ENCODE results near the gene PTP4A1.

GRCh38 chr6:63523630-63524029 is 48.6 kb upstream of the PTP4A1 start:
- TF ChIP-seq, protein P1, sequence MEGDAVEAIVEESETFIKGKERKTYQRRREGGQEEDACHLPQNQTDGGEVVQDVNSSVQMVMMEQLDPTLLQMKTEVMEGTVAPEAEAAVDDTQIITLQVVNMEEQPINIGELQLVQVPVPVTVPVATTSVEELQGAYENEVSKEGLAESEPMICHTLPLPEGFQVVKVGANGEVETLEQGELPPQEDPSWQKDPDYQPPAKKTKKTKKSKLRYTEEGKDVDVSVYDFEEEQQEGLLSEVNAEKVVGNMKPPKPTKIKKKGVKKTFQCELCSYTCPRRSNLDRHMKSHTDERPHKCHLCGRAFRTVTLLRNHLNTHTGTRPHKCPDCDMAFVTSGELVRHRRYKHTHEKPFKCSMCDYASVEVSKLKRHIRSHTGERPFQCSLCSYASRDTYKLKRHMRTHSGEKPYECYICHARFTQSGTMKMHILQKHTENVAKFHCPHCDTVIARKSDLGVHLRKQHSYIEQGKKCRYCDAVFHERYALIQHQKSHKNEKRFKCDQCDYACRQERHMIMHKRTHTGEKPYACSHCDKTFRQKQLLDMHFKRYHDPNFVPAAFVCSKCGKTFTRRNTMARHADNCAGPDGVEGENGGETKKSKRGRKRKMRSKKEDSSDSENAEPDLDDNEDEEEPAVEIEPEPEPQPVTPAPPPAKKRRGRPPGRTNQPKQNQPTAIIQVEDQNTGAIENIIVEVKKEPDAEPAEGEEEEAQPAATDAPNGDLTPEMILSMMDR (IDR thresholded peaks at IDR 0.05), result no peak
- no peak for TF ChIP-seq EZH2 (IDR thresholded peaks at IDR 0.05)
